ENCODE results near the gene ZCCHC17. TPM values are rescaled to one million over a fixed set of nuclear protein-coding genes. Genes with fewer than 3 reads are reported as not detected.
A peak's percentile ranks its signal among the peaks of the same experiment; 100 is the strongest.
"Not testable (repeated sequence)": the region's sequence is repeated elsewhere in the genome, so short reads cannot be mapped to it uniquely, and the experiment has no call there.

Gene ZCCHC17
- total RNA-seq, 2 experiments from 2014 or later, result 24.4 to 29.6 TPM

DNA sequence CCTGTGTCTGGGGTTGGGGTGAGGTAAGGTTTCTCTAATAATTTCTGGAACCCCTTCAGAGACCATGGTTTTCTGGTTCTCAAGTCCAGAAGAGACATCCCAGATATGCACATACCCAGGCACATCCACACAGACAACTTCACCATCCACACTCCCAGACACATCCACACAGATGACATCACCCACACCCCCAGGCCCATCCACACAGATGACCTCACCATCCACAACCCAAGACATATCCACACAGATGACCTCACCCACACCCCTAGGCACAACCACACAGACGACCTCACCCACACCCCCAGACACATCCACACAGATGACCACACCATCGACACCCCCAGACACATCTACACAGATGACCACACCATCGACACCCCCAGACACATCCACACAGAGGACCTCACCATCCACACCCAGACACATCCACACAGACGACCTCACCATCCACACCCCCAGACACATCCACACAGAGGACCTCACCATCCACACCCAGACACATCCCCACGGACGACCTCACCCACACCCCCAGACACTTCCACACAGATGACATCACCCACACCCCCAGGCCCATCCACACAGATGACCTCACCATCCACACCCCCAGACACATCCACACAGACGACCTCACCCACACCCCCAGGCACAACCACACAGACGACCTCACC, 89.9 kb downstream of the ZCCHC17 start:
- H3K27ac Mint-ChIP-seq; H3K4me1 Mint-ChIP-seq (ENCODE audit: low read depth); CTCF ChIA-PET; H3K4me3 Mint-ChIP-seq; H3K9me3 Mint-ChIP-seq; intact Hi-C loops (cut with micrococcal nuclease); POLR2A ChIA-PET; H3K36me3 Mint-ChIP-seq; DNase-seq: not testable (repeated sequence)
- H3K27me3 Mint-ChIP-seq, result peaks cover 22% of the 10 kb centered on the region

DNA sequence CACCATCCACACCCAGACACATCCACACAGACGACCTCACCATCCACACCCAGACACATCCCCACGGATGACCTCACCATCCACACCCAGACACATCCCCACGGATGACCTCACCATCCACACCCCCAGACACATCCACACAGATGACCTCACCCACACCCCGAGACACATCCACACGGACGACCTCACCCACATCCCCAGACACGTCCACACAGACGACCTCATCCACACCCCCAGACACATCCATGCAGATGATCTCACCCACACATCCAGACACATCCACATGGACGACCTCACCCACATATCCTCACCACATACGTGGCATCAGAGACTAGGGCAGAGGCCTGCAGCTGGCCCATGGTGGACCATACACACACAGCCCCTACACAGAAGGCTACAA, 90.8 kb downstream of the ZCCHC17 start:
- no peak overlapping the region for H3K27ac Mint-ChIP-seq
- no peaks in the 10 kb centered on the region for H3K4me1 Mint-ChIP-seq (ENCODE audit: low read depth)
- intact Hi-C loops (cut with micrococcal nuclease), result no loop called here
- H3K27me3 Mint-ChIP-seq, result peaks cover 18% of the 10 kb centered on the region
- no peaks in the 10 kb centered on the region for H3K9me3 Mint-ChIP-seq
- ChIA-PET POLR2A (no interaction called here), CTCF (interaction anchor here (1.1 kb wide), 1 partner anchor 35 kb away, joined by 3 read pairs; no protein-coding TSS in a partner anchor)
- no peak overlapping the region for H3K4me3 Mint-ChIP-seq
- DNase-seq, result no peak
- no peaks in the 10 kb centered on the region for H3K36me3 Mint-ChIP-seq

DNA sequence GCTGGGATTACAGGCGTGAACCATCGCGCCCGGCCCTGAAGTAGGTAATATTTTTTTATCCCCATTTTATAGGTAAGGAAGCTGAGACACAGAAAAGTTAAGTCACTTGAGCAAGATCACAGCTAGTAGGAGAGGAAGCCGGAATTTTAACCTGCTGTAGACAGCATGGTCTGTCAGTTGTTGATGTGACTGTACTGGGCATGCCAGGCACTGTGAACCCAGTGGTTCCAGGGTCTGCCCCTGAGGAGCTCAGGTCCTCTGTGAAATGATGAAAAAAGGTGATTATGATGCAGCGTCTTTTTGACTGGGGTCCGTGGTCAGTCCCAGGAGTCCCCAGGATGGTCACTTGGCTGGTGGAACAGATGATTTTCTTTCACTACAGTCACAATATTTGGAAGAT, 92.8 kb downstream of the ZCCHC17 start:
- no peak overlapping the region for H3K4me3 Mint-ChIP-seq
- H3K9me3 Mint-ChIP-seq, result no peaks in the 10 kb centered on the region
- ChIA-PET POLR2A (no interaction called here), CTCF (interaction anchor here (0.8 to 1.6 kb wide), 3 partner anchors 32 to 400 kb away, joined by 3 to 6 read pairs (median 3); no protein-coding TSS in a partner anchor)
- H3K27ac Mint-ChIP-seq, result no peak overlapping the region
- H3K4me1 Mint-ChIP-seq (ENCODE audit: low read depth), result peaks cover 4% of the 10 kb centered on the region
- no peaks in the 10 kb centered on the region for H3K36me3 Mint-ChIP-seq
- H3K27me3 Mint-ChIP-seq, result peaks cover 11% of the 10 kb centered on the region
- no peak for DNase-seq
- intact Hi-C loops (cut with micrococcal nuclease), result no loop called here

DNA sequence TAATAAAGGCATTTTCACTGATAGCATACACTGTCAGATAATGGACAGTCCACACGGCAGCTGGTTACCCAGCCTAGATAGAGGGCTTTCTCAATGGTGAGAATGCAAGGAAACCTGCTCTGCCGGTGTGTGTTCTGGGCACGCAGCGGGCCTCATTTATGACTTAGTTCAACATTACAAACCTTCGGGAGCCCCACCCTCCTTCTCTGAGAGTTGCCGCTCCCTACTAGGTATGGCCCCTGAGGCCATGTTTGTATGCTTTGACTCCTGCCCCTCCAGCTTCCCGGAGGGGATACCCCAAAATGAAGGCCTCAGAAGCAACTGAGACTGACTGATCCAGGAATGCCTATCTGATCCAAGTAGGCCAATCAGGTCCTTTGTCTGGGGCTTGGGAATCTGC, 93.2 kb downstream of the ZCCHC17 start:
- peaks cover 7% of the 10 kb centered on the region for H3K4me1 Mint-ChIP-seq (ENCODE audit: low read depth)
- H3K36me3 Mint-ChIP-seq, result no peaks in the 10 kb centered on the region
- DNase-seq, result no peak
- intact Hi-C loops (cut with micrococcal nuclease), result no loop called here
- H3K9me3 Mint-ChIP-seq, result no peaks in the 10 kb centered on the region
- ChIA-PET POLR2A (no interaction called here), CTCF (interaction anchor here (1.3 to 1.6 kb wide), 3 partner anchors 32 to 159 kb away, joined by 3 to 6 read pairs (median 6); no protein-coding TSS in a partner anchor)
- no peak overlapping the region for H3K4me3 Mint-ChIP-seq
- H3K27ac Mint-ChIP-seq, result no peak overlapping the region
- peaks cover 11% of the 10 kb centered on the region for H3K27me3 Mint-ChIP-seq

DNA sequence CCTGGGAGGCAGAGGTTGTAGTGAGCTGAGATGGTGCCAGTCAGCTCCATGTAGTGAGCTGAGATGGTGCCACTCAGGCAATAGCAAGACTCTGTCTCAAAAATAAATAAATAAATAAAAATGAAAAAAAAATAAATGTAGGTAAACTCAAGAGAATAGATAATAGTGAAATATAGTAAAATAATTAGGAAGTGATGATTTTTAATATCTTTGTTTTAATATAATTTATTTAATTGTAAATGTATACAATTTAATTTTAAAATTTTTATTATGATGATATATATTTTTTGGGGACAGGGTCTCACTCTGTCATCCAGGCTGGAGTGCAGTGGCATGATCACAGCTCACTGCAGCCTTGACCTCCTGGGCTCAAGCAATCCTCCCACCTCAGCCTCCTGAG, 96.6 kb downstream of the ZCCHC17 start:
- intact Hi-C loops (cut with micrococcal nuclease), result no loop called here

DNA sequence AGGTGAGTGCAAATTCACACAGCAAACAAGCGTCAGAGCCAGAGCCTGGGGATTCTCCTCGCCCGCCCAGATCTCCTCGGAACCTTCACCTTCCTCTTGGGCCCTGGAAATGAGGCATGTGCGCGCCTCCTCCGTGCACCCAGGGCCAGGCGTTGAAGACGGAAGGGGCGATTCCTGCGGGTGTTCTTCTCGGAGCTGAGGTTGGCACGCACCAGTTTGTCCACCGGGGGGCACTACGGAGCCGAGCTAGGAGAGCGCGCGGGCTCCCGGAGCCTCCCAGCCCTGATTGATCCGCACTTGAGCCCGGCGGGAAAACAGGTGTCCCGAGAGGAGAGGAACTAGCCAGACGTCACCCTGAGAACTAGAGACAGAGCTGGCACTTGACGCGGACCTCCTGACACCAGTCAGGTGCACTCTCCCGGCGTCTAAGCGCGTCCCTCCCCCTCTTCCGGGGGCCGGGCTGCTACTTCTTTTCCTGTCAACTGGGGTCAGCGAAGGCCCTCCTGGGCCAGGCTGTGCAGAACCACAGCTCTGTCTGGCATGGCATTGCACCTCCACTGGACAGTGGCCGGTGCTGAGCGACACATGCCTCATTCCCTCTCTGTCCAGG, 97.9 kb downstream of the ZCCHC17 start:
- intact Hi-C loops (cut with micrococcal nuclease), result loop anchor here (1.0 kb wide), 2 partner anchors 28 to 155 kb away; no protein-coding TSS in a partner anchor
- ChIA-PET CTCF (interaction anchor here (0.8 to 5.0 kb wide), 28 partner anchors 9 to 394 kb away, joined by 3 to 86 read pairs (median 6); partner anchors contain the start of genes FABP3, HCRTR1, PUM1 and SNRNP40), POLR2A (interaction anchor here (1.6 kb wide), 1 partner anchor 20 kb away, joined by 4 read pairs; no protein-coding TSS in a partner anchor)
- Mint-ChIP-seq H3K36me3 (no peaks in the 10 kb centered on the region), H3K9me3 (no peaks in the 10 kb centered on the region), H3K27me3 (peaks cover 4% of the 10 kb centered on the region), H3K27ac (no peak overlapping the region), H3K4me3 (peak overlapping the region; percentile 75), H3K4me1 (ENCODE audit: low read depth) (peaks cover 8% of the 10 kb centered on the region)
- peak; percentile 87 for DNase-seq

More for the DNA sequence above, 96.6 kb downstream of the ZCCHC17 start:
- Mint-ChIP-seq H3K27me3 (peaks cover 4% of the 10 kb centered on the region), H3K27ac (no peak overlapping the region), H3K4me3 (no peak overlapping the region), H3K9me3 (no peaks in the 10 kb centered on the region), H3K4me1 (ENCODE audit: low read depth) (peaks cover 8% of the 10 kb centered on the region), H3K36me3 (no peaks in the 10 kb centered on the region)
- ChIA-PET CTCF (interaction anchor here (1.2 to 5.0 kb wide), 7 partner anchors 19 to 396 kb away, joined by 3 to 86 read pairs (median 11); partner anchors contain the start of genes SNRNP40 and ZCCHC17), POLR2A (interaction anchor here (0.8 to 1.6 kb wide), 2 partner anchors 19 to 97 kb away, joined by 3 to 4 read pairs; partner anchors contain the start of genes SNRNP40 and ZCCHC17)
- no peak for DNase-seq

DNA sequence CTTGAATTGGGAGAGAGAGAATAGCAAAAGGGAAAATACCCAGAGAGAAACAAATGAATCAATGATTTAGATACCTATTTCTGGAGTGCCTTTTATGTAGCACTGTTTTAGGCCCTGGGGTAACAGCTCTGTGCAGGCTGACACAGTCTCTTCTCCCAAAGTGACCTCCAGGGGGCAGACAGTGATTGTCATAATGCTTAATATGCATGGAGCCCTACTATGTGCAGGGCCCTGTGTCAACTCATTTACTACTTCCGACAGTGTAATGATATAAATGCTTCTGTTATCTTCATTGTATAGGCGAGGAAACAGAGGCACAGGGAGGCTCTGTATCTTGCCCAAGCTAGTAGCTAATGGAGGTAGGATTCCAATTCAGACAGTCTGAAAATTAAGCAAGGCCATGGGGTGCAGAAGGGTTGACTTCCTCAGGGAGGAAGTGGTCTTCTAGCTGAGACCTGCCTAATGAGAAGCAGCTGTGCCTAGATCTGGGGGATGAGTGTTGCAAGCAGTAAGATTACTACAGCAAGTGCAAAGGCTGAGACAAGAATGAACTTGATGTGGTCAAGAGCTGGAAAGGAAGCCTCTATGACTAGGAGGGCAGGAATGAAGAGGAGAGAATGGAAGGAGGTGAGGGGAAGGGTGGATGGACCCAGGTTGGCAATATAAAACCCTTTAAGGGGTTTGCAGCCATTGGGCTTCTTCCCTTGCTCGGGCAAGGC, 100.0 kb downstream of the ZCCHC17 start:
- ChIA-PET CTCF (interaction anchor here (0.8 to 5.0 kb wide), 5 partner anchors 18 to 393 kb away, joined by 3 to 86 read pairs (median 11); no protein-coding TSS in a partner anchor), POLR2A (no interaction called here)
- H3K36me3 Mint-ChIP-seq, result no peaks in the 10 kb centered on the region
- no peaks in the 10 kb centered on the region for H3K9me3 Mint-ChIP-seq
- DNase-seq, result no peak
- peaks cover 12% of the 10 kb centered on the region for H3K4me1 Mint-ChIP-seq (ENCODE audit: low read depth)
- intact Hi-C loops (cut with micrococcal nuclease), result no loop called here
- no peak overlapping the region for H3K27ac Mint-ChIP-seq
- H3K27me3 Mint-ChIP-seq, result peaks cover 4% of the 10 kb centered on the region
- no peak overlapping the region for H3K4me3 Mint-ChIP-seq

DNA sequence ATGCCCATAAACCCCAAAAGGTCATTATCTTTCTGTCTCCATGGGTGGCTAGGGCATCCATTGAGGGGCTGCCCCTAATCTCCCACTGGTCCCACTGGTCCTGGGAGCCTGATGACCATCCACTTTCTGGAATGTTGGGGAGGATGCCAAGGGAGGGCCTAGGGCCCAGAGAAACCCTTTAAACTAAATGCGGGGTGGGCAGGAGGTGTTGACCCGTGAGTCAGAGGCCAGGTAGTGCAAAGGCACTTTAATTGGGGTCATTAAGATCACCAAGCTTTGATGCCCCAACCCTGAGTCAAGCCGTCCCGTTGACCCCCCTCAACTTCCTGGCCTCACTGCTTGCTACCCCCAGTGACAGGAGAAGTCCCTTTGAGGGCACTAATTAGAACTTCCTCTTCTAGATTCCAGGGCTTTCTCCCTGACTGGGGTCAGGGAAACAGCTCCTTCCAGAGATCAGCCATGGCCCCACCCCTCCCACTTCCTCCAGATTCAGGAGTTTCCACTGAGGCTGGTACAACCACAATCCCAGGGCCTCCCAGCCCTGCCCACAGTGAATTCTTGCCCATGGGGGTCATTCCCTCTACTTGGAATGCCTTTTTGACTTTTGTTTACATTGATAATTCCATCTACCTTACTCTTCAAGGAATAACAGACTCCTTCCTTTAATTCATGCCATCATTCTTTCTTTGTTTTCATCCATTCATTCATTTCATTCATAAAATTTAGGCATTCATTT, 100.7 kb downstream of the ZCCHC17 start:
- peaks cover 2% of the 10 kb centered on the region for H3K27me3 Mint-ChIP-seq
- peaks cover 12% of the 10 kb centered on the region for H3K4me1 Mint-ChIP-seq (ENCODE audit: low read depth)
- no peak overlapping the region for H3K4me3 Mint-ChIP-seq
- DNase-seq, result no peak
- H3K9me3 Mint-ChIP-seq, result no peaks in the 10 kb centered on the region
- intact Hi-C loops (cut with micrococcal nuclease), result no loop called here
- ChIA-PET CTCF (interaction anchor here (0.8 to 5.0 kb wide), 3 partner anchors 23 to 392 kb away, joined by 3 to 86 read pairs (median 75); no protein-coding TSS in a partner anchor), POLR2A (no interaction called here)
- no peaks in the 10 kb centered on the region for H3K36me3 Mint-ChIP-seq
- no peak overlapping the region for H3K27ac Mint-ChIP-seq

DNA sequence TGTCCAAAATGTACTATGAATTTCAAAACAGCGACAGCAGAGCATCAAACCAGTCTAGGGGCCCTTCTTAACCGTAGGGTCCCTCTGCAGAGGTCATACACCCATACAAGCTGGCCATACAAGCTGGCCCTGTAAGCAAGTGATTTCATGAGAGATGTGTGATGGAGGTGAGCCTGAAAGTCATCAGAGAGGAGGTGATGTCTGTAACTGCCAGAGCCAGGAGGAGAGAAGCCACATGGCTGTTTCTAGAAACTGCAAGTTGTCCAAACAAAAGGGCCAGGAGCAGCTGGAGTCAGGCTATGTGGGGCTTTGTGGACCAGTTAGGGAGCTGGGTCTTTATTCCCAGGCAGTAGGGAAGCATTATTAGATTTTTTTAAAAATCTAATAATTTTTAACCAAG, 101.4 kb downstream of the ZCCHC17 start:
- POLR2A ChIA-PET, result no interaction called here
- Mint-ChIP-seq H3K4me1 (ENCODE audit: low read depth) (peaks cover 12% of the 10 kb centered on the region), H3K36me3 (no peaks in the 10 kb centered on the region), H3K9me3 (no peaks in the 10 kb centered on the region), H3K27ac (no peak overlapping the region), H3K4me3 (no peak overlapping the region), H3K27me3 (no peaks in the 10 kb centered on the region)
- DNase-seq, result no peak
- intact Hi-C loops (cut with micrococcal nuclease), result no loop called here
- CTCF ChIA-PET, result interaction anchor here (0.7 kb wide), 1 partner anchor 151 kb away, joined by 3 read pairs; no protein-coding TSS in a partner anchor

DNA sequence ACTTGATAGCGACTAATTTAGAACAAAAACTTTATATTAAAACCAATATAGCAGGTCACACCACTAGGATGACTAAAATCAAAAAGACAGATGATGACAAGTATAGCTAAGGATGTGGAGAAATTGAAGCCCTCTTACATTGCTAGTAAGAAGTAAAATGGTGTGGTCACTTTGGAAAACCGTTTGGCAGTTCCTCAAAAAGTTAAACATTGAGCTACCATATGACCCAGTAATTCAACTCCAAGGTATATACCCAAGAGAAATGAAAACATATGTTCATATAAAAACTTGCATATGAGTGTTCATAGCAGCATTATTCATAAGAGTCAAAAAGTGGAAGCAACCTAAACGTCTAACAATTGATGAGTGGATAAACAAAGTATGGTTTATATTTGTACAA, 103.1 kb downstream of the ZCCHC17 start:
- CTCF ChIA-PET, result no interaction called here
- H3K4me3 Mint-ChIP-seq, result no peak overlapping the region
- POLR2A ChIA-PET, result no interaction called here
- H3K27me3 Mint-ChIP-seq, result peaks cover under 1% of the 10 kb centered on the region
- H3K36me3 Mint-ChIP-seq, result no peaks in the 10 kb centered on the region
- intact Hi-C loops (cut with micrococcal nuclease), result no loop called here
- DNase-seq, result no peak
- peaks cover 6% of the 10 kb centered on the region for H3K4me1 Mint-ChIP-seq (ENCODE audit: low read depth)
- no peaks in the 10 kb centered on the region for H3K9me3 Mint-ChIP-seq
- no peak overlapping the region for H3K27ac Mint-ChIP-seq

DNA sequence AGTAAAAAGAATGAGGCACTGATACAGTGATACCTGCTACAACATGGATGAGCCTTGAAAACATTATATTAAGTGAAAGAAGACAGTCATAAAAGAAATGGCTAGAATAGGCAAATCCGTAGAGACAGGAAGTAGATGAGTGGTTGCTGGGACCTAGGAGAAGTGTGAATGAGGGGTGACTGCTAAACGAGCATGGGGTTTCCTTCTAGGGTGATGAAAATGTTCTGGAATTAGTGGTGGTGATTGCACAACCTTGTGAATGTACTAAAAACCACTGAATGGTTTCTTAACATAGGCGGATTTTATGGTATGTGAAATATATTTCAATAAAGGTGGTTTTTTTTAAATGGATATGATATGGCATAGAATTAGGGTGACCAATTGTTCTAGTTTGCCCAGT, 103.6 kb downstream of the ZCCHC17 start:
- peaks cover 4% of the 10 kb centered on the region for H3K4me1 Mint-ChIP-seq (ENCODE audit: low read depth)
- no peak overlapping the region for H3K27ac Mint-ChIP-seq
- intact Hi-C loops (cut with micrococcal nuclease), result no loop called here
- H3K27me3 Mint-ChIP-seq, result peaks cover 1% of the 10 kb centered on the region
- no peak for DNase-seq
- H3K36me3 Mint-ChIP-seq, result no peaks in the 10 kb centered on the region
- no peaks in the 10 kb centered on the region for H3K9me3 Mint-ChIP-seq
- H3K4me3 Mint-ChIP-seq, result no peak overlapping the region
- ChIA-PET POLR2A (no interaction called here), CTCF (no interaction called here)
